Hepatocyte (in vitro differentiated cells): ENCODE data around the gene CD40.

ENCODE experiments used
- EZH2 ChIP-seq: fragments of 200-600 bp; sonication (generic); IDR thresholded peaks from 2 replicates; pipeline ENCODE4 v1.6.1; 2016; ENCODE audit warnings: antibody characterized with exemption, mild to moderate bottlenecking, borderline replicate concordance
- EZH2phosphoT487 ChIP-seq: fragments of 200-600 bp; sonication (generic); IDR thresholded peaks from one replicate; pipeline ENCODE4 v1.6.1; 2018; ENCODE audit warnings: antibody characterized with exemption, mild to moderate bottlenecking, low read depth, moderate library complexity; ENCODE audit not compliant: unreplicated experiment, severe bottlenecking
- TF ChIP-seq, protein P1 (sequence below): fragments of 200-600 bp; sonication (generic); IDR thresholded peaks from 2 replicates; pipeline ENCODE4 v1.5.1; 2016; ENCODE audit warnings: antibody characterized with exemption, mild to moderate bottlenecking; ENCODE audit not compliant: poor library complexity

DNA sequence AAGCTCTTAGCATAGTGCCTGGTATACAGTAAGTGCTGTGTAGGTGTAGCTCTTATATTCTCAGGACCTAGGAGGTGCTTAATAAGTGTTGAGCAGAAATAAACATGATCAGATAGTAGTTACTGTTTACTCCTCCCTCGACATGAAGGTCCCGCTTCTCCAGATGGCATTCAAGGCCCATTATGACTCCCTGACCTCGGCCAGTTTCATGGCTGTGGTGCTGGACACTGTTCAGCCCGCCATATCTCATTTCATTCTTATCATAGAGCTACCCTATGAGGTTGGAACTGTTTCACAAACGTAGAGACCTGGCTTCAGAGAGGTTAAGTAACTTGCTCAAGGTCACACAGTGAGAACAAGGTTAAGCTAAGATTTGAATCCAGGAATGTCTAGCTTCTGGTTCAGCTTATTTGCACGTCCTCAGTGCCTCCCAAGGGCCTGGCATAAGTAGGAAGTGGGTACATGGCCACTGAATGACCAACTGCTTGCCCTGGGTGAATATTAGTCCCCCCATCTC is 39.0 kb downstream of the CD40 start:
- TF ChIP-seq EZH2 (no peak), EZH2phosphoT487 (no peak)
- TF ChIP-seq, protein P1, sequence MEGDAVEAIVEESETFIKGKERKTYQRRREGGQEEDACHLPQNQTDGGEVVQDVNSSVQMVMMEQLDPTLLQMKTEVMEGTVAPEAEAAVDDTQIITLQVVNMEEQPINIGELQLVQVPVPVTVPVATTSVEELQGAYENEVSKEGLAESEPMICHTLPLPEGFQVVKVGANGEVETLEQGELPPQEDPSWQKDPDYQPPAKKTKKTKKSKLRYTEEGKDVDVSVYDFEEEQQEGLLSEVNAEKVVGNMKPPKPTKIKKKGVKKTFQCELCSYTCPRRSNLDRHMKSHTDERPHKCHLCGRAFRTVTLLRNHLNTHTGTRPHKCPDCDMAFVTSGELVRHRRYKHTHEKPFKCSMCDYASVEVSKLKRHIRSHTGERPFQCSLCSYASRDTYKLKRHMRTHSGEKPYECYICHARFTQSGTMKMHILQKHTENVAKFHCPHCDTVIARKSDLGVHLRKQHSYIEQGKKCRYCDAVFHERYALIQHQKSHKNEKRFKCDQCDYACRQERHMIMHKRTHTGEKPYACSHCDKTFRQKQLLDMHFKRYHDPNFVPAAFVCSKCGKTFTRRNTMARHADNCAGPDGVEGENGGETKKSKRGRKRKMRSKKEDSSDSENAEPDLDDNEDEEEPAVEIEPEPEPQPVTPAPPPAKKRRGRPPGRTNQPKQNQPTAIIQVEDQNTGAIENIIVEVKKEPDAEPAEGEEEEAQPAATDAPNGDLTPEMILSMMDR, result no peak
